GM18520 (cell line): ENCODE results near the gene ZNF366.

Experiments used
- ATAC-seq: cut with Tn5 transposase; IDR thresholded peaks from one replicate; pipeline ENCODE4 v1.9.1; 2021; ENCODE audit not compliant: unreplicated experiment

The ZNF366 gene

DNA sequence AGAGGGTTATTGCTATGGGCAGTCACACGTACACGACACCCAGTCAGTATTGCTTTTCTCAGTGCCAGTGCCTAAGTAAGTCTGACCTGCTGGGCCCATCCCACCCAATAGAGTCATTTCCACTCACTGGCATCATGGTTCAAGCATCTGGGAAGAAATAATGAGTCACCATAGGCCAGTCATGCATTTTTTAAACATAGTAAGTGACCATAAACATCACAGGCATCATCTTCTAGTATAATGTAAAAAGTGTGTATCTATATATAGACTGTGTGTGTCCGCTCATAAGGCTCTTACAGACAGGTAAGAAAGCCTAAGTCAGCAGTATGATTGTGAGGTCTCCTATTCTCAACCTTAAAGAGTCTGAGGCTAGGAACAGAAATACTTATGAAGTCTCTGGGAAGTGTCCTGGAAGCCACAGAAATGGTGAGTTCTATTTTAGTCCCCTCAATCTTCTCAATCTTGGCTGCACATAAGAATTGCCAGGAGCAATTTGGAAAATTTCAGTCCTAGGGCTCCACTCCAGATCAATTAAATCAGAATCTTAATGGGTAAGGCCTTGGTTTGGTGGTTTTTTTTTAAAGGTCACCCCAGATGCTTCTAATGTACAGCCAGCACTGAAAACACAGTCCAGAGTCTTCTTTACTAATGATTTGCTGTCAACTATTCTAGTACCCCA lies 65.2 kb downstream of the ZNF366 start:
- ATAC-seq: no peak

DNA sequence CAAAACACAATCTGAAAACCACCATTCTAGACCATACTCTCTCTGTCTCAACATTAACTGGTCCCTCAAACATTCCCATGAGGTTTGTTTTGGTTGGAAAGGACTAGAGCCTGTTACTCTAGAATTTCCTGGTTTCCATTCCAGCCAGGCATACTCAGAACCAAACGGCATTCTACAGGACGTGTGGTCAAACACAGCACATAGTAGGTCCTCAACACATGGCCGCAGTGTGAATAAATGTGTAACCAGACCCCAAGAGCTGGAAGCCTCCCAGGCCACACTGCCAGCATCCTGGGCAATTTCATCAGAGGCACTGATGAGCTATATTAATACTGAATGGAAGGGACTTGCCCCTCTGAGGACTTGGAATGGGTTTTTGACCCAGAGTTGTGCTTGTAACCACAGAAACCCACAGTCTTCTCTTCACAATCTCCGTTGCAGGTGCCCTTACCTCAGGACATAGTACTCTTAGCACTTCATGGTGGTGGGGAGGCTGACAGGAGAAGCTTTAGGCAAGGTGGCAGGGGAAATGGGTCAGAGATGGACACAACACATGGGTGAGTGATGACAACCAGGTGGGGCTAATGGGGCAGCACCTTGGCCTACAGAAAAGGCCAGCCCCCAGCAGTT lies 66.0 kb downstream of the ZNF366 start:
- ATAC-seq: no peak

DNA sequence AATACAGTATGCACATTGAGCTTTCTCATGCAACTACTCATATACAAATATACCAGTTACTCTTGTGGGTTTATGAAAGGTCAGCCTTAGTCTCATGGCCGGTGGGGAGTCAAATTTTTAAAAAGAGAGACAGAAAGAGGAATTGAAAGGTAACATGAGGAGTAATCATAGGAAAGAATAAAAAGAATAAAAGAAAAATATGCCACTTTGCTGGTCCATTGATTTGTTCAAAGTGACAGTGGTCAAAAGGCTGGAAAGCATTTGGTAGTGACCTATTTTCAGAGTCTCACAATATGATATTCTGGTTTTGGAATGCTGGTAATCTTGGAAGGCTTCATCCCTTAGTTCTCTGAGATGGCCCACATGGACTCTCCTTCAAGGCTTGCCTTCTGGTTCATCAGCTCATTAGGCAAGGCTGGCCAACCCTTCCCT lies 67.0 kb downstream of the ZNF366 start:
- ATAC-seq: no peak

DNA sequence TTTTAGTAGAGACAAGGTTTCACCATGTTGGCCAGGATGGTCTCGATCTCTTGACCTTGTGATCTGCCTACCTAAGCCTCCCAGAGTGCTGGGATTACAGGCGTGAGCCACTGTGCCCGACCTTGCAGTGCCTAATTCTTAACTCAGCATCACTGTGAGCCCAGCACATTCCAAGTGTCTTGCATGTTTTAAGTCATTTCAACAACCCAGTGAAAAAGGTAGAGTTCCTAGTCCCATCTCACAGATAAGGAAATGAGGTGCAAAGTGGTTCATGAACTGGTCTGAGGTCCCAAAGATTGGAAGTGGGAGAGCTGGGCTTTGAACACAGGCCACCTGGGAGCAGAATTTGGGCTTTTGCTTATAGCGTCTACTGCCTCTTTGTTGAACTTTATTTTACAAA lies 68.0 kb downstream of the ZNF366 start:
- no peak for ATAC-seq

DNA sequence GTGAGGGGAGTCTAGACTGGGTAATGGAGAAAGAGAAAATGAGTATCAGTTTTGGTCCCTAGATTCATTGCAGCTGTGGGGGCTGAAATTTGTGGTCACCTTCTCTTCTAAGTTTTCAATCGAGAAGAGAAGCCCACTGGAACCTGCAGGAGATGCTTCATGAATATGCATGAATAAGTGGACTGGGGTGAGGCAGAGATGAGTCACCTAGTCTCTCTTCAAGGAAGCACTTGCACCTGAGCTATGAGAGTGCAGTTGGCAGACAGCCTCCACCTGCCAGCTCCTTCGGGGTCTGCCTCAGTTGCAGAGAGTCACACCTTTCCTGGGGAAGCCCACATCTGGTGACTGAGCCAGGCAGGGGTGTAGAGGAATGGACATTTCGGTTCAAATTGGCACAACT lies 69.1 kb downstream of the ZNF366 start:
- ATAC-seq: no peak

DNA sequence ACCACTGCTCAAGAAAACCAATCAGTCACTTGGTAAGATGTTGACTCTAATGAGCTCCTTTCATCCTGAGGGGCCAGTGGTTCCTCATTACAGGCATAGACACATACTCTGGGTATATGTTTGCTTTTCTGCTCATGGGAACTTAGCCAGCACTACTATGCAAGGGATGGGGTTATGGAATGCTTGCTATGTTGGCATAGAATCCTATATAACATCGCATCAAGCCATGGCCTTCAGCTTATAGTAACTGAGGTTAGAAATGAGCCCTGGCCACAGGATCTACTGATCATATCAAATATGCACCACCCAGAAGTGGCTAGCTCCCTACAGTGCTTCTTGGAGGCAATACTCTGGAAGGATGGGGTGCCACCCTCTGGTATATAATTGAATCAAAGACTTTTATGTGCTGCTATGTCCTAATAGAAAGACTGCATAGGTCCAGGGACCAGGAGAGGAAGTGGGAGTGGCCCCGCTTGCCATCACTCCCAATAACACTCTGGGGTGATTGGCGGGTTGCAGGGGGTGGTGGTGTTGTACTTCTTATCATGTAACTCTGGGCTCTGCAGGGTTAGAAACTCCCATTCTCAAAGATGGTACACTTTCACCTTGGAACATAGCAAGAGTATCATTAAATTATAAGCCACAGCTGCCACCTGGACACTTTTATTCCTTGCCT lies 70.3 kb downstream of the ZNF366 start:
- no peak for ATAC-seq

DNA sequence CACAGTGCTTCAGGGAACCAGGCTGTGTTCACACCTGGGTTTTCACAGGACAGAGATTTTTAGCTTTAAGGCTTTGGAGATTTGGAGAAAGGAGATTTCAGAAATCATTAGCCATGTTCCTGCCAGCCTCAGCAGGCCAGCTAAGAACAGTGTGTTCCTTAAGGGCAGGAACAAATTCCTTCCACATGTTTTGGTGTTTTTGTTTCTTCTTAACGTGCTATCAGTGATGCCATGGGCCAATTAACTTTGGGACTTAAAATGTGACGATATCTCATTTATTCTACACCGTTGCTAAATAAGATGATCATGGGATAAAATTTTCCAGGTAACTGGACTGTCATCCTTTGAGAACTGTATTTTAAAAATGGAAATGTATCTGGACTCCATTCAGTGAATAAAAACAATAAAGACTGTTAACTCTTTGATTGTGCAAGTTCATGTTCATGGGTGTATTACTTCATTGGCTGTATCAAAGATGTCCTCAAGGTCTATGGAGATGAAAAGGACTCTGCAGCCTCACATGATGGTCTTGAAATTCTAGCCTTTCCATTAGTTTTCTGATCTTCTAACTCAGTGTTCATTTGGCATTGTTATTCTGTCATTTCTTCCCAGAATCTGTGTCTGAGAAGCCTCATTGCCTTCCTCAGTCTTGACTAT lies 72.3 kb downstream of the ZNF366 start:
- ATAC-seq: no peak

DNA sequence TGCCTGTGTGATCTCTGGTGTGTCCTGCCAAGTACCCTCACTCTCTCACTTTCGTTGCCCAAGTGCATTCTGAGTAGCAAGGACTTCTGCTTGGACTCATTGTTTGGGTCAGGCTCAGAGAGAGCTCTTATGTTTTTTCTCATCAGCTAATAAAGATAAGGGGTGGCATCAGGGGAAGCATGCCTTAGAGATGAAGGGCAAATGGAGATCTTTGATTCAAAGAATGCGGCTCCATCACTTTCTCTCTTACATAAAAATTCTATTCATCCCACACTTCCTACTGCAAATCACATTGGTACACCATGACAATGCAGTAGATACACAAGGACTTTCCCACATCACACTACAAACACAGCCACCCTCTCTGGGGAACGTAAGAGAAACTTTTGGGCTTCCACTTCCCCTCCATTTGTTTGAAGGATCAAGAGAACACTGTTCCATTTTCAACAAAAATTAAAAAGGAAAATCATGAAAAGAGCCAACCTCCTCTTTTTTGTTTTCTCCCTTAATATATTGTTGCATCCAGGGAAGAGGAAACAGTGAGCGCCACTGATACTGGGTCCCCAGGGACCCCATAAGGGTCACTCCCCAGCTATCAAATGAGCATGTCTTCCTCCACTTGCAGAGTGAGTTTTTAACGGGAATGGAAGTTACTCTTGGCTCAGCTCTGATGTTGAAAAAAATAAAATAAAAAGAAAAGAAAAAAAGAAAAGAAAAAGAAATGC lies 73.0 kb downstream of the ZNF366 start:
- ATAC-seq: no peak

DNA sequence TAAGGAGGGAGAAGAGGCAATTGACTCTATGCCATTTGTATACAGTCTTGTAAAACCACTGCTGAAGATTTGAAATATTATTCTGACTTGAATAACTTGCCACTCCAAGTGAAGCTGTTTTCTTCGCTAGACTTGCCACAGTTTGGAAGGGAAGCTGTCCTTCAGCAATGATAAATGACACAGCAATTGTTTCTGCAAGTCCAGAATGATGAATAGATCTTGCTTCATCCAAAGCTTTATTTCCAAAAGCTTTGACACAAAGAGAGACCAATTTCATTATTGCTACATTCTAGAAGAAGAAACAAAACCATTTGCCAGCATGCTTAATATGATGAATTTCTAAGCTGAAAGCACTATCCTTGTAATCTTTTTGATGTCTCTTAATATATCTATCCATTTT lies 73.7 kb downstream of the ZNF366 start:
- no peak for ATAC-seq

DNA sequence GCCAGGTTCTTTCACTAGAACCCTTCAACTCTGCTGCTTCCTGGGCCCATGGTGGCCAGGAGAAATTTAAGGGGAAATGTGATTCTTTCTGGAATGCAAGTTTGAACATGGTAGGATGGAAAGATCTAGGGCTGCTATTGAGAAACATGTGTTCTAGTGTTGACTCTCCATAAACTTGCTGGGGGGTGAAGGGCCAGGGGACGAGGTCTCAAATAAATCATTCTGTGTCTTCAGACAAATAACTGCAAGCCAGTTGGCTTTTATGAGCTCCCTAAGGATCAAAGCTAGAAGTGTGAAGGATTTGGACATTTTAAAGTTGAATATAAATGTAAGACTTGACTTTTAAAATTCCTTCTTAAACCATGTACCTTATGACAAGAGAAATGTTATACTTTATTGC lies 78.5 kb downstream of the ZNF366 start:
- ATAC-seq: no peak

DNA sequence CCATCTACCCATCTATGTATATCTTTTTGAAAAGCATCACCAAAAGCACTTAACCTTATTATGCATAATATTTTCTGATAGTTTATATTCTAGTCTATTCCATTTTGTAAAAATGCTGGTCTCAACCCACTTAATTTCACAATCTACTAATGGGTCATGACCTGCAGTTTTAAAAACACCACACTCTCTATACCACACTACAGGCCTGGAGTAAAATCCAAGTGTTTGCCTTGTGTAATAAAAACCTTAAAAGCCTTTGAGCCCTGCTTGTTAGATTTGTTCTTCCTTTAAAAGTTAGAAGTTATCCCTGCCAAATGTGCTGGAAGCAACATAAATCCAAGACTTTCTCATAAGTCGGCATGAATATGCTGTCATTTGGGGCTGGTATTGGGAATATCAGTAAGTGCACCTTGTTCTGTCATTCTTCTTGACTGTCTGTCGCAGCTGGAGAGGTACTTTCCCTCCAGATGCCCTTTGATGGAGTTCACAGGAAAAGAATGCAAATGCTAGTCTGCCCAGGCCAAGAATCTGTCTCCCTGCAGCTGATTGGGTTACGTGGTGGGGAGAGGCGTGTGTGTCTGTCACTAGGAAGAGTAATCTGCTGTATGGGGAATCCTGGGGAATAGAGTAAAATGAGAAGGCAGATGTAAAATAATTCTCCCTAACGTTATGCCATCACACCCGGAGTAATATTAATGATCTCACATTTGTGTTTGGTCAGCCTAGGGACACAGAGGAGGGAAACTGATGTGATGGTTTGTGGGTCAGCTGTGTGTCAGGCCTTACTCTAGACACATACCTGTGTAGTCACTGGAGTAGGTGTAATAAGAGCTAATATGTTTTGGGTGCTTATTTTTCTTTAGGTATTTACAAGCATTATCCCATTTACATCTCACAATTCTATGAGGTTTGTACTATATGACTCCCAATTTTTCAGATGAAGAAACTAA lies 79.4 kb downstream of the ZNF366 start:
- no peak for ATAC-seq

DNA sequence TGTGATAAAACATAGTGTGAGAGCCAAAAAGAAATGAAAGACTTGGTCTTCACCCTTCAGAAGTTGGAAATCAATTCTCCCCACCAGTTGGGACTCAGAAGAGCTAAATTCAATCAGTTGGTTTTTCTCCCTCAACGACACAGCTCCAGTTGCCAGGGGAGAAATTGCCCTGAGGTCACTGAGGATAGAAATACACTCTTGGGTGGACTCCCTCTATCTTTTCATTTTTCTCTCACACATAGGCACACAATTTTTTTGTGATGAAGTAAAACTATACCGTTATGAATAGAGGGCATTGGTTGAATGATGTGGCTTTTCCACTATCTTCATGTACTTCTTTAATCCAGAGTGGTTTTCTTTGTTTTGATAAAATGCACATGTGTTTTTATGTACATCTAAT lies 80.2 kb downstream of the ZNF366 start:
- ATAC-seq: no peak

DNA sequence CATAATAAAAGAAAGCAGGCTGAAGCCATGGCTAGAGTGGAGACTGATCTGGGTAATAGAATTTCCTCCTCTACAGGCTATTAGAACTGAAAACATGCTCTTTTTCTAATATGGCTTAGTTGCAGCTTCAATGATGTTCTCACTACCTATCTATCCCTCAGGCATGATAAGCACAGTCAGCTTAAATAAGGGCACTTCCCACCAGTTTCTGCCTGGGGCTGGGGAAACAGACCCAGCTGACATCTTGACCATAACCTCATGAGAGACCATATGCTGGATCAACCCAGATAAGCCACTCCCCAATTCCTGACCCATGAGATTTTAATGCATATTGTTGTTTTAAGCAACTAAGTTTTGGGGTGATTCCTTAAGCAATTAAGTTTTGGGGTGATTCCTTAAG lies 81.2 kb downstream of the ZNF366 start:
- ATAC-seq: no peak

DNA sequence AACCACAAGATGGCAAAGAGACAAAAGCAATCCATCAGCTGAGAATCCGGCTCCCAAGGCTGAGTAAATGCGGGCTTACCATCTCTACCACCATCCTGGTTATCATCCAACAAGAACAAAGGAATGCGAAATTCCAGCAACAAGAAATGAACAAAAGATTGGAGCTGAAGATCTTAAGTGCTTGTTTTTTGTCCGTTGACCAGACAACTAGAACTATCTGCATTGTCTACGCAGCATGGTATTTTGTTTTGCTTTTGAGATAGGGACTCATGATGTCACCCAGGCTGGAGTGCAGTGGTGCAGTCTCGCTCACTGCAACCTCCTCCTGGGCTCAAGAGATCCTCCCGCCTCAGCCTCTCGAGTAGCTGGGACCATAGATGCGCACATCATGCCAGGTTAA lies 88.9 kb downstream of the ZNF366 start:
- no peak for ATAC-seq

DNA sequence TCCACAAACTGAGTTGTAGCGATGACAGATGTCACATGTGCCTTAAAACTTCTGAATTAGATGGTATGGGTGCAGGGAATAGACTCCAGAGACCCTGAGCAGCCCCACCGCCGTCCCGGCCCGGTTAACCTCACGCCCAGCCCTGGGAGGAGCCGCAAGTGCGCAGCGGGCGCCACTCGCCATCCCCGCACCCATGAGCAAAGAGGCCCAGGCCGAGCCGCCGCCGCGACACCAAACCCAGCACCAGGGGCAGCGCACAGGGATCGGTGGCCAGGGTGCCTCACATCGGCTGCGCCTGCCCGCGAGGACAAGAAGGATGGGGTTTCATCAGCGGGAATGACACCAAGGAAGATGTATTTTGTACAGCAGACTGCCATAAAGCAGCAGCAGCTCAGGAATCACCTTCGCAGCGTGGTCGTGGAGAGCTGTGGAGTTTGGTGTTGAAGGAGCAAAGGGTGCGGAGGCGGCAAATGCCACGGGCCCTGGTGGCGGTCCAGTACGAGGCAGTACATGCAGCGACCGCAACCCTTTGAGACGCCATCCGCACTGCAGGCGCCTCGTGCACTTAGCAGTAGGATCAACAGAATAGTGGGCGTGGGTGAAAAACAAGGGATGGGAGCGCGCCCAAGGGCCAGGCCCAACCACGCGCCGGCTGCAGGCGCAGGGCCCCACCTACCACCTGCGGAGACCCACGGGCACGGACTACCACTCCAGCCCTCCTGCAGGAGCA lies 89.7 kb downstream of the ZNF366 start:
- ATAC-seq: no peak

DNA sequence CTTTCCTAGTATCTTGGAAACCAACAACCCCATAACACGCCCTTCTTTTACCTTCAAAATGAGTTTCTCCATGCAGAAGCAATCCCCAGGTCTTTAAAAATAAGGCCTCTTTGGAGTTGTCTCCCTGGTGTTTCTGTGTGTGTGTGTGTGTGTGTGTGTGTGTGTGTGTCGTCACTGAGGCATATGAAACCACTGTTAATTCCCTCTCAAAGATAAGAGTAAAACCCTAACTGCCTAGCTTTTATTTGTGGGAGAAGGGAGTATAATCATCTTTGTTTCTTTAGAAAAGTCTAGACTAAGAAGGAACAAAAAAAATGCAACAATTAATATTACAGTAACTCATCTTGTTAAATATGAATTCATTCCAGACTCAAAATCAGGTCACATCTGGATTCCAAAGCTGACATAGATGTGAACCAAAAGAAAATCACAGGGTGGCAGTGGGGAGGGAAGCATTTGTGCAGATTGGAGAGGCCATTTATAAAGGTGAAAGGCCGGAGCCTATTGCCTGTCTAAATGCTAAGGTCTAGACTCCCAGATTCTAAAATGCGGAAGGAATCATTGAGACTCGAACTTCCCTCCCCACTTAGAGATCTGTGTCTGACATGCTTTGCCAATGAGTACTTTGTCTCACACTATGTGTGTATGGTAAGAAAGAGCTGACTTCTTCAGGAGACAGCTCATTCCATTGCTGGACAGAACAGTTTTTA lies 91.4 kb downstream of the ZNF366 start:
- no peak for ATAC-seq

DNA sequence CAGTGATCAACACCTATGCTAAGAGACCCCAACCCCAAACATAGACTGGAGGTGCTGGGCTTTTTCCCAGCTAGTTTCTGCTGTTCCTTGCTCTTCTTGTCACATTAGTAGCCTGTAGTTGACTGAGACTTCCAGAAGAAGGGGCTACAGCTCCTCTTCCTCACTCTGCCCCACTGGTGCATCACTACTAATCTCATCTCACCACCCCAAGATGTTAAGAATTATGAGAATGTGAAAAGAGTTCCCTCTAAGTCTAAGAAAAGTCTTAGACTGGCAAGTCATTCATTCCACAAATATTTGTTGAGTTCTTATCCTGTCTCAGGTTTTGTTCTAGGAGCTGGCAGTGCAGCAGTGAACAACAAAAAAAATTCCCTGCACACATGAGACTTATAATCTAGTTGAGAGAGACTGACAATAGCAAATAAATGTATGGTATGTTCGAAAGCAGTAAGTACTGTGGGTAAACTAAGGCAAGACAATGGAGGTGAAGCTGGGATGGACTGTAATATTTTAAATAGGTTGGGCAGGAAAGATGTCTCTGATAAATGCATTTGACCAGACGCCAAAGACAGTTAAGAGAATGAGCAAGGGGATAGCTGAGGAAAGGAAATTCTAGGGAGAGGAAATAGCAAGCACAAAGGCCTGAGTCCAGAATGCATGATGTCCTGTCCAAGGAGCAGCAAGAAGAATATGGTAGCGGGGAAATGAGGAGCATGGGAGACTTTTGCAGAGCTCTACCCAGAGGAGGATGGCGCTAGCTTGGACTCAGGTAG lies 94.7 kb downstream of the ZNF366 start:
- no peak for ATAC-seq

DNA sequence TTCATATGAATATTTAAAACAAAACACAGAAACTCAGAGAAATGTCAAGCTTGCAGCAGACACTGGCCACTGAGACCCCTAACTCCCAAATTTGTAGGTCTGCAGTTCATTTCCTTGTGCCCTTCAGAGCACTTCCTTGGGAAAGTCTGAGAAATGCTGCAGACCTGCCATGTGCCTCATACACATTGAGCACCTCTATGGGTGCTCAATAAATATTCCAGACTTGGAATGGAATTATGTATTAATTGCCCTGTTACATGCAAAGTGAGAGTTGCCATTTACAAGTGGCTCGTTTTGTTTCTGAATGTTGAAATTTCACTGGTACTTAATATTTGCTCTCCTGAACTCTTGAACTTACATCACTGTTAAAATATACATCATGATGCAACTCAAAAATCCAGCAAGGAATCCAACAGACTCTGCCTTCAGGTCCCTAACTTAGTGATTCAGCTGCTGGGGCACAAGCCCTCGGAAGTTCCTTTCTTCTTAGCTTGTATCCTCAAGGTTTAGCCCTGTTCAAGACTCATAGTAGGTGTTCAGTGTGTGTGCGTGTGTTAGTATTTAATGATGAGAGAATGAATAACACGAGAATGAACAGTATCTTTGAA lies 96.4 kb downstream of the ZNF366 start:
- ATAC-seq: no peak
